B cell (primary cell): ENCODE results near the gene RRM1.

ENCODE experiments used
- EZH2 ChIP-seq: IDR thresholded peaks from 2 replicates; pipeline ENCODE4 v1.6.1; 2012; ENCODE audit warnings: borderline replicate concordance, low read depth, mild to moderate bottlenecking, moderate library complexity, low read length; ENCODE audit not compliant: insufficient read depth, poor library complexity, severe bottlenecking
- TF ChIP-seq, protein P1 (sequence below): fragments of 200-600 bp; IDR thresholded peaks from one replicate; pipeline ENCODE4 v1.8.0; 2022; ENCODE audit warnings: antibody characterized with exemption, mild to moderate bottlenecking

DNA sequence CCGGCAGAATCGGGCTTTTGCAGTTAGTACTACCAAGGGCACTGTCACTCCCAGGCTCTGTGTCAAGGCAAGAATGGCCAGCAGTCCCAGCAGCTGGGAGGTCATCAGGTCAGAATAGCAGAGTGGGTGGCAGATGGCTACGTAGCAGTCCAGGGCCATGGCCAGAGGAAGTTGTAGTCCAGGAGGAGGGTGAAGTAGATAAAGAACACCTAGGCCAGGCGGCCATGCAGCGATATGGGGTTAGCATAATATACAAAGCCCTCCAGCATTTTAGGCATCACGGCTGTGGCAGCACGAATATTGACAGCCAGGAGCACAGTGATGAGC, 52.1 kb downstream of the RRM1 start:
- TF ChIP-seq, protein P1, sequence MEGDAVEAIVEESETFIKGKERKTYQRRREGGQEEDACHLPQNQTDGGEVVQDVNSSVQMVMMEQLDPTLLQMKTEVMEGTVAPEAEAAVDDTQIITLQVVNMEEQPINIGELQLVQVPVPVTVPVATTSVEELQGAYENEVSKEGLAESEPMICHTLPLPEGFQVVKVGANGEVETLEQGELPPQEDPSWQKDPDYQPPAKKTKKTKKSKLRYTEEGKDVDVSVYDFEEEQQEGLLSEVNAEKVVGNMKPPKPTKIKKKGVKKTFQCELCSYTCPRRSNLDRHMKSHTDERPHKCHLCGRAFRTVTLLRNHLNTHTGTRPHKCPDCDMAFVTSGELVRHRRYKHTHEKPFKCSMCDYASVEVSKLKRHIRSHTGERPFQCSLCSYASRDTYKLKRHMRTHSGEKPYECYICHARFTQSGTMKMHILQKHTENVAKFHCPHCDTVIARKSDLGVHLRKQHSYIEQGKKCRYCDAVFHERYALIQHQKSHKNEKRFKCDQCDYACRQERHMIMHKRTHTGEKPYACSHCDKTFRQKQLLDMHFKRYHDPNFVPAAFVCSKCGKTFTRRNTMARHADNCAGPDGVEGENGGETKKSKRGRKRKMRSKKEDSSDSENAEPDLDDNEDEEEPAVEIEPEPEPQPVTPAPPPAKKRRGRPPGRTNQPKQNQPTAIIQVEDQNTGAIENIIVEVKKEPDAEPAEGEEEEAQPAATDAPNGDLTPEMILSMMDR: no peak
- TF ChIP-seq EZH2: no peak
